AG09309 (cell line): ENCODE measurements around the gene SGTB.

Experiments used
- DNase-seq: peaks from one replicate; pipeline ENCODE4 v3.0.0-alpha.2; 2010; ENCODE audit warnings: low read depth
- H3K4me3 ChIP-seq: 2 replicates; pipeline ENCODE4 v1.5.1; 2011; ENCODE audit warnings: mild to moderate bottlenecking, low read depth, low read length, moderate library complexity; ENCODE audit not compliant: control insufficient read depth
- TF ChIP-seq, protein P1 (sequence below): IDR thresholded peaks from 2 replicates; pipeline ENCODE4 v1.5.1; 2011; ENCODE audit warnings: mild to moderate bottlenecking, low read depth, low read length, inconsistent platforms; ENCODE audit not compliant: insufficient read depth, control insufficient read depth; ENCODE audit errors: missing control alignments

Gene SGTB

DNA sequence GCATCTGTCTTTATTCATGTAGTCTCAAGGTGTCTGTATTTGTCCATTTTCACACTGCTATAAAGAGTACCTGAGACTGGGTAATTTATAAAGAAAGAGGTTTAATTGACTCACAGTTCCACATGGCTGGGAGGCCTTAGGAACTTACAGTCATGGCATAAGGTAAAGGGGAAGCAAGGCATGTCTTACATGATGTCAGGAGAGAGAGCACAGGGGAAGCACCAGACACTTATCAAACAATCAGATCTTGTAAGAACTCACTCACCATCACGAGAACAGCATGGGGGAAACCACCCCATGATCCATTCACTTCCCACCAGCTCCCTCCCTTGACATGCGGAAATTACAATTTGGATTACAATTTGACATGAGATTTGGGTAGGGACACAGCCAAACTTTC is 44.3 kb upstream of the SGTB start:
- H3K4me3 ChIP-seq: no peak overlapping the region
- DNase-seq: no peak
- TF ChIP-seq, protein P1, sequence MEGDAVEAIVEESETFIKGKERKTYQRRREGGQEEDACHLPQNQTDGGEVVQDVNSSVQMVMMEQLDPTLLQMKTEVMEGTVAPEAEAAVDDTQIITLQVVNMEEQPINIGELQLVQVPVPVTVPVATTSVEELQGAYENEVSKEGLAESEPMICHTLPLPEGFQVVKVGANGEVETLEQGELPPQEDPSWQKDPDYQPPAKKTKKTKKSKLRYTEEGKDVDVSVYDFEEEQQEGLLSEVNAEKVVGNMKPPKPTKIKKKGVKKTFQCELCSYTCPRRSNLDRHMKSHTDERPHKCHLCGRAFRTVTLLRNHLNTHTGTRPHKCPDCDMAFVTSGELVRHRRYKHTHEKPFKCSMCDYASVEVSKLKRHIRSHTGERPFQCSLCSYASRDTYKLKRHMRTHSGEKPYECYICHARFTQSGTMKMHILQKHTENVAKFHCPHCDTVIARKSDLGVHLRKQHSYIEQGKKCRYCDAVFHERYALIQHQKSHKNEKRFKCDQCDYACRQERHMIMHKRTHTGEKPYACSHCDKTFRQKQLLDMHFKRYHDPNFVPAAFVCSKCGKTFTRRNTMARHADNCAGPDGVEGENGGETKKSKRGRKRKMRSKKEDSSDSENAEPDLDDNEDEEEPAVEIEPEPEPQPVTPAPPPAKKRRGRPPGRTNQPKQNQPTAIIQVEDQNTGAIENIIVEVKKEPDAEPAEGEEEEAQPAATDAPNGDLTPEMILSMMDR: no peak

DNA sequence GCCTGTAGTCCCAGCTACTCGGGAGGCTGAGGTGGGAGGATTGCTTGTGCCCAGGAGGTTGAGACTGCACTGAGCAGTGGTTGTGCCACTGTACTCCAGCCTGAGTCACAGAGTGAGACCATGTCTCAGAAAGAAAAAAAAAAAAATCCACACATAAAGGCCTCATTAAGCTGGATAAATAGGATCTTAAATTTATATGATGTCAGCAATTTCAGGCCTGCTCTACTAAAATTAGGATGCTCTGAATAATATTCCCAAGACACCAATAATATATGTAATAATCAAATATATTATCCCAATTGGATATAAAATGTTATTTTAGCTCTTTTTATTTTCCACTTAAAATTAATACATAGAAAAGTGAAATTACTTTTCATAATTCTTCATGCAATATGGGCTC is 43.7 kb upstream of the SGTB start:
- TF ChIP-seq, protein P1: no peak
- DNase-seq: no peak
- H3K4me3 ChIP-seq: no peak overlapping the region

DNA sequence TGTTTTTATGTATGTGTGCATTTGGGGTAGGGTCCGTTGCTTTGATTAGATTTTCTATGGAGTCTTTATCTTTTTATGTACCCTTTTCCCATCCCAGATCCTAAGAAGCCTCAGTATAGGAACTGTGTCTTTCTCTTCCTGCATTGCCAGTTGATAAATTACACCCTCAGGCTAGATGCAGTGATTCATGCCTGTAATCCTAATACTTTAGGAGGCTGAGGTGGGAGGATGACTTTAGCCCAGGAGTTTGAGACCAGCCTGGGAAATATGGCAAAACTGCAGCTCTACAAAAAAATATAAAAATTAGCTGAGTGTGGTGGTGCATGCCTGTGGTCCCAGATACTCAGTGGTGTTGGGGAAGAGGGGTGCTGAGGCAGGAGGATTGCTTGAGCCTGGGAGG is 40.3 kb upstream of the SGTB start:
- H3K4me3 ChIP-seq: no peak overlapping the region
- no peak for DNase-seq
- TF ChIP-seq, protein P1: no peak

DNA sequence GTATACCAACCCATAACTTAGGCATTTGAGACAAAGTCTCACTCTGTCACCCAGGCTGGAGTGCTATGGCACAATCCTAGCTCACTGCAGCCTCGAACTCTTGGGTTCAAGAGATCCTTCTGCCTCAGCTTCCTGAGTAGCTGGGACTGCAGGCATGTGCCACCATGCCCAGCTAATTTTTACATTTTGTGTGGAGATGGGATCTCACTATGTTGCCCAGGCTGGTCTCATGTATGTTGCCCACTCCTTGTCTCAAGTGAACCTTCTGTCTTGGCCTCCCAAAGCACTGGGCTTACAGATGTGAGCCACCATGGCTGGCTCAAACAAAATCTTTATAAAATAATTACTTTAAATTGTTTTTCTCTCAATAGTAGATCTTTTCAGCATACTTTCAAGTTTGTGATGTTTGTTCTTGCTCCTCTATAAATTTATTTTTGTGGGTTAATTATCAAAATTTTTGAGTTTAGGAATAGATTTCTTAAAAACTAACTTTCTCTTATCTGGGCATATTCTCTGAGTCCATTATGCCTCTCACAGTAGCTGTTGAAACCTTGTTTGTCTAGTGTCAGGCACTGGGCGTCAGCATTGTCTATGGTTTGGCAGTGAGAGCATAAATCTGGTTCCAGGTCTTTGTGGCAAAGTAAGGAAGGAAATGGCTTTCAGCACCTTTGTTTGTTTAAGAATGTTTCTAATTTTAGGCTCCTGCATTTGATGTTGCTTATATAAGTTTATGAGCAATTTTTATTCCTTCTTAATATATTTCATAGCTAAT is 38.8 kb upstream of the SGTB start:
- DNase-seq: peak; percentile 52
- TF ChIP-seq, protein P1: peak; percentile 54
- H3K4me3 ChIP-seq: no peak overlapping the region

DNA sequence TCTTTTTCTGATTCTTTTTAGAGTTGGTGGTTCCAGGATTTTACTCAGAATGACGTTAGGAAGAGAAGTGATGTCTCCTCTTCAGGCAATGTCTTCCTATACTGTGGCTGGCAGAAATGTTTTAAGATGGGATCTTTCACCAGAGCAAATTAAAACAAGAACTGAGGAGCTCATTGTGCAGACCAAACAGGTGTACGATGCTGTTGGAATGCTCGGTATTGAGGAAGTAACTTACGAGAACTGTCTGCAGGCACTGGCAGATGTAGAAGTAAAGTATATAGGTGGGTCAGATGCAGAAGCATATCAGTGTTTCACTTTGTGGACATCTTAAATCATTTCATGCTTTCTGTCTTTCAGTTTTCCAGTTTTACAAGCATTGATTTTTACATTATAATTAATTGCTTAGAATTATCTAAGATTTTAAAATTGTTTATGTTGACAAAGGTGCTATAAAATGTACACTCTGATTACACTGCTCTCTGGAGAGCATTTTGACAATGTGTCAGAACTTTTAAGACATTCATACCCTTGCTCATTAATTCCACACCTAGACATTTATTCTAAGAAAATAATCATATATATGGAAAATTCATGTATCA is 36.7 kb upstream of the SGTB start:
- TF ChIP-seq, protein P1: no peak
- no peak overlapping the region for H3K4me3 ChIP-seq
- no peak for DNase-seq

DNA sequence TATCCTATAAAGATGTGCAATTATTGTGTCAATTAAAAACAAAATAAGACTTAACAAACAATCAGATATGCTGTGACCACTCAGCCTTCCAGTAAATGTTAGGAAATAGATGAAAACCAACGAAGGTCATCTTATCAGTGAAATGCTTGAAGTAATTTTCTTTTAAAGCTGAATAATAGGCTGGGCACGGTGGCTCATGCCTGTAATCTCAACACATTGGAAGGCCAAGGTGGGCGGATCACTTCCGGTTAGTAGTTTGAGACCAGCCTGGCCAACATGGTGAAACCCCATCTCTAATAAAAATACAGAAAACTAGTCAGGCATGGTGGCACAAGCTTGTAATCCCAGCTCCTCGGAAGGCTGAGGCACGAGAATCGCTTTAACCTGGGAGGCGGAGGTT is 31.3 kb upstream of the SGTB start:
- TF ChIP-seq, protein P1: no peak
- H3K4me3 ChIP-seq: no peak overlapping the region
- DNase-seq: no peak
